G401.6 (cell line): Measurements from ENCODE around the gene FILIP1.

ENCODE experiments used
- FAIRE-seq: peaks from 2 replicates; lab custom pipeline; 2012; peaks lifted over from hg19 to GRCh38; lab: Jason Lieb, UNC

The FILIP1 gene

DNA sequence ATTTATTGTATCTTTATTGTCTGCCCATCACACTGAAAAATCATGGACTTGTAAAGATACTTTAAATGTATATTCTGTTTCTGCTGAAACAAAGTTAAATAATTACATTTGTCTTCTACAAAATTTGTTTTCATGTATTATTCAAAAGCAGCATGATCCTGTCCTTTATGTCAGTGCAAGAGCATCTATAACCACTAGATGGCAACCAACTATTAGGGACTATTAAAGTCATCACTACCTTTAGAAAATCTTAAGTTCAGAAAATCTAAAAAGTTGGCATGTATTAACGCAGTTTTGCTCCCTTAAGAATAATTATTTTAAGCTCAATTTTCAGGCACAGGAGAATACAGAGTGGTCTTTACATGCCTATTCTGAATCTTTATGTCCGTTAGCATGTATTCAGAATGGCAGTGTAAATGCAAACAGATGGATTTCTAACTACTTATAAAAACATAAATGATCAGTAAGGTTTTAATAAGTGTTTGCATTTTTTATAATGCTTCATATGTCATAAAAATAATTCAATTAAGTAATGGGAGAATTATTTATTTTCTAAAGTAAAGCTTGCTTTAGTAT is 226.8 kb downstream of the FILIP1 start:
- peak; percentile 97 for FAIRE-seq

GRCh38 chr6:75263401-75263750 is 230.2 kb downstream of the FILIP1 start:
- no peak for FAIRE-seq

DNA sequence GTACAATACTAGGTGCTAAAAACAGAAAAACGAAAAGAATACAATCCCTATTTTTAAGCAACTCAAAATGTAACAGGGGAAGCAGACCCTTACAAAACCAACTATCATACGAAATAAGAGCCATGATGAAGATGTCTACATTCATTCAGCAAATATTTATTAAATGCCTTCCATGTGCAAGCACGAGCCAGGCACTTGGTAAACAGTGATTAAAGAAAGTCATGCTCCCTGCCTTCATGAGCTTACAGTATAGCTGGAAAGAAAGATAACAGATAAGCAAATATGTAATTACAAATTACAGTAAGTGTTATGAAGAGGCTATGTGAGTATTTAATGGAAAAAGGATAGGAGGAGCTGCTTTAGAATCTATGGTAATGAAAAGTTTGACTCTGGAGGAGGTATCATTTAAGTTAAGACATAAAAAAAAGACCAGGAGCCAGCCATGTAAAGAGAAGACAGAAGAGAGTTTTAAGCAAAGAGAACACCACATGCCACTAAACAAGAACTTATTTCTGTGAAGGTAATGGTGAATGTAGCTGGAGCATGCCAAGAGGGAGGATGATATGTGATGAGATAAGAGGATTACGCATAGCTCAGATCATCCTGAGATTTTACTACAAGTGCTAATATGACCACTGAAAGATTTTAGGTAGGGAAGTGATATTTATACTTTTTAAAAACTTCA is 230.7 kb downstream of the FILIP1 start:
- FAIRE-seq, result no peak

DNA sequence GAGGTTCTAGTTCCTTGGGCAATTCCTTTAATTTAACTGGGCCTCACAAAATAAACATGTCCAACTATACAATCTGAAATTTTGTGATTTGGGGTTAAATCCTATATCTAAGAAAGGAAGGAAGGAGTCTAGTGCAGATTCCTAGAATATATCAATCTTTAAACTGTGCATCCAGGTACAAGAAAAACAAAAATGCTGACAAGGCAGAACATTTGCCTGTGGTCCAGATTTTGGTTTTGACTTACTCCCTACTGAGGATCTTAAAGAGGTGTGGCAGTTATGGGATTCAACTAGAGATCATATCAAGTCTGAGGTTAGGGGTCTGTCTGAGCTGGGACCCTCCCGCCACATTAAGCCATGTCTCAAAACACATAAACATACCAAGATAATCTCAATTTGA is 232.3 kb downstream of the FILIP1 start:
- FAIRE-seq, result no peak

DNA sequence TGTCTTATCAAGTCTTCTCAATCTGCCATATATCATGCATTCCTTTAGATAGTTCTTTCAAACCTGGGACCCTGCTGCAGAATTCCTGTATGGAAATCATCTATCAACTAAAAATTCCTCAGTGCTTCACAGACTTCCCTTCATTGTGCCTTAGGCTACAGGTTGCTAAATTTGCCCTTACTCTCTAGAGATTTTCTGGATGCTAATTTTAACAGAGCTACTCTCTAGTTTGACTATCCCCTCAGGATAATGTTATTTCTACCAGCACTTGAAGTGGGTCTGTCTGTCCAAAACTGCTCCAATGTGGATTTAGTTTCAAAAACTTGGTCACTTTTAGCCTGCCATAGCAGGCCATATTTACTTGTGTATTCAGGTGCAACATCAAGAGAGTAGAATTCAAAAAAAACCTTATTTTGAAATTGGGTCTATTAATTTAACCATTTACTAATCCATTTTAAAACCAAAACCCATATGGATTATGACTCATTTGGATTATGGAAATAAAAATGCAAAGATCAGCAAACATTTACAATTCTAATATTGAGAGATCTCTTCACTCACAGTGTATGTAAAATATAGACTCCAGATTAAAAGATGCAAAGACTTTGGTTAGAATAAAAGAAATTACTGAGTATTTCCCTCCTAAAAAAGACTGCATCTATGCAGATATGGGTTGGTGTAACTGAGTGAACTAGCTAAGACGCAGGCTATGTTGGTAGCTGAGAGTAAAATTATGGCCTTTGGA is 236.1 kb downstream of the FILIP1 start:
- no peak for FAIRE-seq

- no peak for FAIRE-seq
Observed at GRCh38 chr6:75250552-75250951, 243.0 kb downstream of the FILIP1 start.

DNA sequence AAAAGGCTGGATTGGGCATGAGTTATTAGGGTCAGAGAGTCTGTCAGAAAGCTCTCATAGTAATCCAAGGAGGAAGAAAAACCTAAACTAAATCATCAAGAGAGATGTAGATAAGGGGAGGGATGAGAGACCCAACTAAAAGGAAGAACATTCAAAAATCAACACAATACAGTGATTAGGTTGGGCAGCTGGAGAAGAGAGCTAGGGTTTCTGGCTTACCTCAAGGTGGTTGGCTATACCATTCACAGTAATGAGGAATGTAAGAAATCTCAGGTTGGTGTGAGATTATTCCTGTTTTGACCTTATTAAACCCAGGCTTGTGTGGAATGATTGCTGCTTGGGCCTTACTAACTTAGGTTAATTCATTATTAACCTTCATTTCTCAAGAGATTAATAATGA is 243.8 kb downstream of the FILIP1 start:
- no peak for FAIRE-seq

DNA sequence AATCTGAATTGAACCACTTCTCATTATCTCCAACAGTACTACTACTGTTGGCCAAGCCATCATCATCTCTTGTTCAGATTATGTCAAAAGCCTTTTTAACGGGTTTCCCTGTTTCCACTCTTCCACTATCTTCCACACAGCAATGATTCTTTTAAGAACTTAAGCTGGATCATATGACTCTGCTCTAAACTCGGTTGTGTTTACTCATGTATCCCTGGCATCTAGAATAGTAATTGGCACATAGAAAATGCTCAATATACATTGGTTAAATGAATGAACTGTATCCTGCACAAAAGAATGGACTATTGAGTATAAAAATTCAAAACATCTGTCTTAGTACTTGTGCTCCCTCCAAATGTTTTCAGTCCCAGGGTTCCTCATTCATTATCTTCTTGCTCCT is 247.2 kb downstream of the FILIP1 start:
- no peak for FAIRE-seq

DNA sequence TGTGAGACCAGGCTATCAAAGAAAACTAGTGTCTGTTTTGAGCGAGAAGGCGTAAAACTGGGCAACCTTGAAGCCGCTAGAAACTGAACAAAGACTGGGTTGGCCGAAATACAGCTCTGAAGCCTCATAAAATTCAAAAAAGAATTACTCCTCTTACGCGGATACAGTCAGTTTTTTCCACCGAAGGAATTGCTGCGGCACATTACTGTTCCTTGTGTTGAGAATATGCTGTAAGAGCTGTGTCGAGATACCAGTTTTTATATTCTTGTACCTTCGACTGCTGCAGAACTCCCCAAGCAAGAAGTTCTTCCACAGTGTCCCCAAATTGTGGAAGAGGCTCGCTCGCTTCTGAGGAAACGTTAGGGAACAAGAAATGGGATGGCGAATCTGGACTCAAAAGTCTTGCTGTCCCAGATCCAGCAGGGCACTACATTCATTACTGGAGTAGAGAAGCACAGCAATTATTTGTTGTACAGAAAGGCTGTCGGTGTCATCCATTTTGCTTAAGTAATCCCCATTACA is 249.5 kb downstream of the FILIP1 start:
- FAIRE-seq, result no peak

GRCh38 chr6:75243333-75244062 is 250.1 kb downstream of the FILIP1 start, which contains the start of gene COX7A2:
COX7A2 (minus strand) TSS chr6:75243801; CDS start chr6:75243734, 67 bp downstream.
- FAIRE-seq, result peak; percentile 98
